Body of pancreas (tissue), 4 donors: ENCODE measurements around the gene SCAF8. TPM values are rescaled to one million over a fixed set of nuclear protein-coding genes. Genes with fewer than 3 reads are reported as not detected.
A peak's percentile ranks its signal among the peaks of the same experiment; 100 is the strongest.

Experiments used
- ATAC-seq: fragments of 150-250 bp; one replicate; pipeline ENCODE4 v1.9.1; 2016
- DNase-seq, 4 donors: peaks; one replicate each; pipeline ENCODE4 v3.0.0-alpha.2; 2019
- H3K27ac ChIP-seq, 4 donors: fragments of 200-600 bp; sonication (generic); 1 replicate in 3 of 4; 2 replicates in 1 of 4; pipeline versions ENCODE4 v1.5.1 to v1.6.1; 2016 to 2019; ENCODE audit warnings: mild to moderate bottlenecking in 1 of 4, mixed read lengths in 1 of 4, moderate library complexity in 1 of 4
- H3K27me3 ChIP-seq, 2 donors: fragments of 200-600 bp; sonication (generic); one replicate each; pipeline ENCODE4 v1.6.0; 2016; ENCODE audit warnings: mild to moderate bottlenecking in 1 of 2
- H3K36me3 ChIP-seq, 2 donors: fragments of 200-600 bp; sonication (generic); replicated peaks in 1 of 2; 2 replicates each; pipeline ENCODE4 v1.5.1; 2016; ENCODE audit warnings: low read depth in 2 of 2; ENCODE audit not compliant: insufficient read depth in 1 of 2
- H3K4me1 ChIP-seq: fragments of 200-600 bp; sonication (generic); one replicate; pipeline ENCODE4 v1.6.0; 2016
- H3K4me3 ChIP-seq, 2 donors: fragments of 200-600 bp; sonication (generic); 1 replicate in 1 of 2; 2 replicates in 1 of 2; pipeline ENCODE4 v1.5.1; 2016 to 2019
- H3K9me3 ChIP-seq, 3 donors: fragments of 200-600 bp; sonication (generic); 1 replicate in 2 of 3; 2 replicates in 1 of 3; pipeline ENCODE4 v1.5.1; 2016
- POLR2A ChIP-seq, 3 donors: fragments of 450-650 bp; IDR thresholded peaks; one replicate each; pipeline ENCODE4 v1.6.1; 2016; ENCODE audit warnings: antibody characterized with exemption in 3 of 3, mild to moderate bottlenecking in 2 of 3
- WGBS, 2 donors: methylation state at CpG; one replicate each; pipeline ENCODE4 v1.1.5; 2017; 5-methylcytosine and 5-hydroxymethylcytosine counted together
- intact Hi-C: fragments of 100-400 bp; cut with DNase I; formaldehyde crosslinking; loops from one replicate; pipeline ENCODE4 v1.15.1; 2023
- total RNA-seq, 2 donors: library from RNA; depleted of rRNA; stranded (reverse); fragments of >200 nt; gene quantifications; one replicate each; pipeline ENCODE4 v1.1.0, GENCODE V29; 2016
- TF ChIP-seq, protein P1 (sequence below), 7 experiments: fragments of 450-650 bp in 4 of 7; fragments of 200-600 bp in 3 of 7; sonication (generic) in 3 of 7; IDR thresholded peaks; one replicate each; pipeline ENCODE4 v1.5.1; 2016 to 2019; ENCODE audit warnings: antibody characterized with exemption in 7 of 7

Gene SCAF8
- total RNA-seq, 2 donors from 2014 or later = 23.6 to 24.1 TPM

DNA sequence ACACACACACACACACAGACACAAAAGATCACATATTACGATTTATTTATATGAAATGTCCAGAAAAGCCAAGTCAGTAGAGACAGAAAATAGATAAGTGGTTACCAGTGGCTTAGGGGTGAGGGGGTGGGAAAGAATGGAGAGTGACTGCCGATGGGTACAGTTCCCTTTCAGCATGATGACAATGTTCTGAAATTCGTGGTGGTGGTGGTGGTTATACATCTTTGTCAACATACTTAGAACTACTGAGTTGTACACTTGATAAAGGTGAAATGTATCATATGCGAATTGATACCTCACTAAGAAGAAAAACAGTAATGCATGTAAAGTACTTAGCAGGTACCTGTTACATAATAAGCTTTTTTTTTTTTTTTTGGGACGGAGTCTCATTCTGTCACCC, 124.3 kb downstream of the SCAF8 start:
- TF ChIP-seq, protein P1, sequence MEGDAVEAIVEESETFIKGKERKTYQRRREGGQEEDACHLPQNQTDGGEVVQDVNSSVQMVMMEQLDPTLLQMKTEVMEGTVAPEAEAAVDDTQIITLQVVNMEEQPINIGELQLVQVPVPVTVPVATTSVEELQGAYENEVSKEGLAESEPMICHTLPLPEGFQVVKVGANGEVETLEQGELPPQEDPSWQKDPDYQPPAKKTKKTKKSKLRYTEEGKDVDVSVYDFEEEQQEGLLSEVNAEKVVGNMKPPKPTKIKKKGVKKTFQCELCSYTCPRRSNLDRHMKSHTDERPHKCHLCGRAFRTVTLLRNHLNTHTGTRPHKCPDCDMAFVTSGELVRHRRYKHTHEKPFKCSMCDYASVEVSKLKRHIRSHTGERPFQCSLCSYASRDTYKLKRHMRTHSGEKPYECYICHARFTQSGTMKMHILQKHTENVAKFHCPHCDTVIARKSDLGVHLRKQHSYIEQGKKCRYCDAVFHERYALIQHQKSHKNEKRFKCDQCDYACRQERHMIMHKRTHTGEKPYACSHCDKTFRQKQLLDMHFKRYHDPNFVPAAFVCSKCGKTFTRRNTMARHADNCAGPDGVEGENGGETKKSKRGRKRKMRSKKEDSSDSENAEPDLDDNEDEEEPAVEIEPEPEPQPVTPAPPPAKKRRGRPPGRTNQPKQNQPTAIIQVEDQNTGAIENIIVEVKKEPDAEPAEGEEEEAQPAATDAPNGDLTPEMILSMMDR (IDR thresholded peaks at IDR 0.05) = no peak
- TF ChIP-seq POLR2A (IDR thresholded peaks at IDR 0.05) = no peak
- intact Hi-C loops = no loop called here
- ATAC-seq (no peak), DNase-seq (no peak)
- peaks cover 4% of the 10 kb centered on the region for H3K4me1 ChIP-seq
- WGBS, 2 donors = 94 to 95% methylated on average over 5 of the region's 5 CpGs
- no peak overlapping the region for H3K4me3 ChIP-seq
- no peak overlapping the region for H3K27ac ChIP-seq
- no peaks in the 10 kb centered on the region for H3K36me3 ChIP-seq
- H3K27me3 ChIP-seq = no peaks in the 10 kb centered on the region
- H3K9me3 ChIP-seq = no peaks in the 10 kb centered on the region

GRCh38 chr6:154861825-154862224, 128.6 kb downstream of the SCAF8 start:
- WGBS, 2 donors = 37 to 70% methylated on average over 1 of the region's 1 CpG
- DNase-seq (no peak), ATAC-seq (no peak)
- Histone ChIP-seq H3K4me1 (peaks cover 18% of the 10 kb centered on the region), H3K36me3 (no peaks in the 10 kb centered on the region), H3K27me3 (no peaks in the 10 kb centered on the region), H3K9me3 (no peaks in the 10 kb centered on the region), H3K4me3 (no peak overlapping the region), H3K27ac (no peak overlapping the region)
- TF ChIP-seq POLR2A (IDR thresholded peaks at IDR 0.05) = no peak
- TF ChIP-seq, protein P1 (IDR thresholded peaks at IDR 0.05) = no peak
- intact Hi-C loops = no loop called here

- Histone ChIP-seq H3K4me3 (no peak overlapping the region), H3K27me3 (no peaks in the 10 kb centered on the region), H3K9me3 (no peaks in the 10 kb centered on the region), H3K27ac (no peak overlapping the region), H3K4me1 (peaks cover 18% of the 10 kb centered on the region), H3K36me3 (no peaks in the 10 kb centered on the region)
- TF ChIP-seq POLR2A (IDR thresholded peaks at IDR 0.05) = no peak
- TF ChIP-seq, protein P1 (IDR thresholded peaks at IDR 0.05) = no peak
- no peak for DNase-seq
- no peak for ATAC-seq
- WGBS, 2 donors = 93 to 94% methylated on average over 11 of the region's 11 CpGs
- intact Hi-C loops = no loop called here
Observed at GRCh38 chr6:154862536-154862935, 129.3 kb downstream of the SCAF8 start.

DNA sequence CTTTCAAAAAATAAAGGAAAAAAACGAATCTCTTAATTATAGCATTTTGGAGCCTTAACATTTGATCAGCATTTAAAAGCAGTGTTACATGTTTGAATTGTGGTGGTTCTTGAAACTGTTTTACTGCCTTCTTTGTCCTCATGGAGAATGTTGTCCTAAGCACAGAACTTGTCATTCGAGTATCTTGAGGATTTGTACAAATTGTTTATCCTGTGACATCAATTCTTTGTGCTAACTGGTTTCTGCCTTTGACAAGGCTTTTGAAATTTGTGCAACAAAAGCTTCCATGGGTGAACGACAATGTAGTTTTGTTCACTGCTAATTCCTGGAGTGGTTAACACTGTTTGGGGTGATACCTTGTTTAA, 130.8 kb downstream of the SCAF8 start:
- intact Hi-C loops = no loop called here
- peak overlapping the region in 2 of 4 donors; percentile 55 to 70 for H3K27ac ChIP-seq
- DNase-seq (no peak), ATAC-seq (peak; percentile 29)
- 22 to 30% methylated on average over 3 of the region's 3 CpGs for WGBS, 2 donors
- peaks cover 18% of the 10 kb centered on the region for H3K4me1 ChIP-seq
- no peaks in the 10 kb centered on the region for H3K9me3 ChIP-seq
- H3K4me3 ChIP-seq = no peak overlapping the region
- no peaks in the 10 kb centered on the region for H3K36me3 ChIP-seq
- H3K27me3 ChIP-seq = no peaks in the 10 kb centered on the region
- TF ChIP-seq, protein P1 (IDR thresholded peaks at IDR 0.05) = no peak
- TF ChIP-seq POLR2A (IDR thresholded peaks at IDR 0.05) = no peak

GRCh38 chr6:154865291-154865690, 132.1 kb downstream of the SCAF8 start:
- peaks cover 18% of the 10 kb centered on the region for H3K4me1 ChIP-seq
- intact Hi-C loops = no loop called here
- TF ChIP-seq, protein P1 (IDR thresholded peaks at IDR 0.05) = no peak
- TF ChIP-seq POLR2A (IDR thresholded peaks at IDR 0.05) = no peak
- 87 to 91% methylated on average over 4 of the region's 4 CpGs for WGBS, 2 donors
- no peak overlapping the region for H3K4me3 ChIP-seq
- H3K27ac ChIP-seq = no peak overlapping the region
- ATAC-seq = no peak
- no peaks in the 10 kb centered on the region for H3K27me3 ChIP-seq
- no peaks in the 10 kb centered on the region for H3K36me3 ChIP-seq
- no peaks in the 10 kb centered on the region for H3K9me3 ChIP-seq
- DNase-seq = no peak
